GM23338 (cell line): ENCODE data around the gene ENPP1. TPM values are rescaled to one million over a fixed set of nuclear protein-coding genes. Genes with fewer than 3 reads are reported as not detected.

Experiments used
- ATAC-seq: fragments of 200-7000 bp; cut with Tn5 transposase; 3 replicates; pipeline ENCODE4 v1.9.1; 2020
- DNase-seq: peaks from one replicate; pipeline ENCODE4 v3.0.0-alpha.2; 2015; ENCODE audit warnings: low spot score
- H2AFZ ChIP-seq: fragments of 200-600 bp; sonication (generic); 2 replicates; pipeline ENCODE4 v1.8.0; 2016; ENCODE audit warnings: antibody characterized with exemption, mild to moderate bottlenecking, moderate library complexity
- H3F3A ChIP-seq: fragments of 200-600 bp; sonication (generic); replicated peaks from 2 replicates; pipeline ENCODE4 v1.8.0; 2017; ENCODE audit warnings: antibody characterized with exemption, mixed run types, low read depth
- H3K27ac ChIP-seq: fragments of 200-600 bp; sonication (generic); 2 replicates; pipeline ENCODE4 v1.6.1; 2016; ENCODE audit warnings: low read depth
- H3K27me3 ChIP-seq: fragments of 200-600 bp; sonication (generic); 2 replicates; pipeline ENCODE4 v1.8.0; 2016; ENCODE audit warnings: mild to moderate bottlenecking, mixed run types, moderate library complexity; ENCODE audit not compliant: insufficient read depth
- H3K36me3 ChIP-seq: fragments of 200-600 bp; sonication (generic); 2 replicates; pipeline ENCODE4 v1.8.0; 2016; ENCODE audit warnings: mild to moderate bottlenecking; ENCODE audit not compliant: insufficient read depth
- H3K4me1 ChIP-seq: fragments of 200-600 bp; sonication (generic); 2 replicates; pipeline ENCODE4 v1.8.0; 2016; ENCODE audit warnings: mild to moderate bottlenecking, moderate library complexity; ENCODE audit not compliant: insufficient read depth
- H3K4me2 ChIP-seq: fragments of 200-600 bp; sonication (generic); 2 replicates; pipeline ENCODE4 v1.7.1; 2017; ENCODE audit warnings: mixed run types
- H3K4me3 ChIP-seq: fragments of 200-600 bp; sonication (generic); 2 replicates; pipeline ENCODE4 v1.6.1; 2016; ENCODE audit warnings: mixed run types
- H3K79me2 ChIP-seq: fragments of 200-600 bp; sonication (generic); replicated peaks from 2 replicates; pipeline ENCODE4 v1.8.0; 2017; ENCODE audit warnings: mild to moderate bottlenecking; ENCODE audit not compliant: insufficient read depth
- H3K9me2 ChIP-seq: fragments of 200-600 bp; sonication (generic); 2 replicates; pipeline ENCODE4 v1.8.0; 2017; ENCODE audit not compliant: insufficient read depth
- H4K20me1 ChIP-seq: fragments of 200-600 bp; sonication (generic); replicated peaks from 2 replicates; pipeline ENCODE4 v1.8.0; 2017; ENCODE audit warnings: mild to moderate bottlenecking; ENCODE audit not compliant: insufficient read depth
- H3K27ac Mint-ChIP-seq: 2 replicates; pipeline ENCODE4 v1.8.0; 2020; ENCODE audit warnings: inconsistent platforms, mild to moderate bottlenecking, moderate library complexity, mixed read lengths
- H3K27me3 Mint-ChIP-seq: 3 replicates; pipeline ENCODE4 v1.8.0; 2022; ENCODE audit warnings: low read depth, mild to moderate bottlenecking, moderate library complexity, mixed read lengths, inconsistent platforms; ENCODE audit not compliant: insufficient read depth, poor library complexity
- H3K36me3 Mint-ChIP-seq: 3 replicates; pipeline ENCODE4 v1.8.0; 2021; ENCODE audit warnings: low read depth, mild to moderate bottlenecking, inconsistent platforms, moderate library complexity, mixed read lengths
- H3K4me1 Mint-ChIP-seq: 3 replicates; pipeline ENCODE4 v1.8.0; 2020; ENCODE audit warnings: mild to moderate bottlenecking, inconsistent platforms, mixed read lengths
- H3K4me3 Mint-ChIP-seq: 3 replicates; pipeline ENCODE4 v1.8.0; 2021; ENCODE audit warnings: moderate library complexity, mild to moderate bottlenecking, inconsistent platforms, mixed read lengths
- H3K9me3 Mint-ChIP-seq: 3 replicates; pipeline ENCODE4 v1.8.0; 2020; ENCODE audit warnings: moderate library complexity, mild to moderate bottlenecking, inconsistent platforms, mixed read lengths
- CREB1 ChIP-seq: fragments of 250-450 bp; sonication (Bioruptor Pico); IDR thresholded peaks from 2 replicates; pipeline ENCODE4 v1.5.0; 2020; ENCODE audit warnings: low read depth, mild to moderate bottlenecking, moderate library complexity
- EZH2 ChIP-seq: fragments of 200-600 bp; sonication (generic); IDR thresholded peaks from one replicate; pipeline ENCODE4 v1.8.0; 2017; ENCODE audit warnings: antibody characterized with exemption, mild to moderate bottlenecking, low read depth; ENCODE audit not compliant: unreplicated experiment
- EZH2phosphoT487 ChIP-seq: fragments of 200-600 bp; sonication (generic); IDR thresholded peaks from one replicate; pipeline ENCODE4 v1.8.1; 2018; ENCODE audit warnings: antibody characterized with exemption; ENCODE audit not compliant: unreplicated experiment
- JUNB ChIP-seq: IDR thresholded peaks from one replicate; pipeline ENCODE4 v1.6.1; 2016; ENCODE audit warnings: antibody characterized with exemption; ENCODE audit not compliant: unreplicated experiment
- NANOG ChIP-seq: IDR thresholded peaks from 2 replicates; pipeline ENCODE4 v1.6.1; 2016; ENCODE audit warnings: antibody characterized with exemption, borderline replicate concordance
- POLR2AphosphoS5 ChIP-seq: IDR thresholded peaks from 2 replicates; pipeline ENCODE4 v1.6.1; 2016; ENCODE audit warnings: antibody characterized with exemption, low read depth
- STAT1 ChIP-seq: IDR thresholded peaks from one replicate; pipeline ENCODE4 v1.6.1; 2016; ENCODE audit warnings: antibody characterized with exemption; ENCODE audit not compliant: unreplicated experiment
- ZNF114 ChIP-seq: fragments of 250-450 bp; sonication (Bioruptor Pico); IDR thresholded peaks from 2 replicates; pipeline ENCODE4 v1.5.0; 2020; ENCODE audit warnings: mild to moderate bottlenecking, moderate library complexity
- ZNF331 ChIP-seq: fragments of 250-450 bp; sonication (Bioruptor Pico); IDR thresholded peaks from 2 replicates; pipeline ENCODE4 v1.5.0; 2020; ENCODE audit warnings: low read depth, mild to moderate bottlenecking, moderate library complexity
- long read RNA-seq: library from polyadenylated mRNA; unstranded; transcript quantifications from one replicate; pipeline ENCODE4 v2.0.0, GENCODE V29; 2020; ENCODE audit not compliant: unreplicated experiment
- polyA plus RNA-seq: library from polyadenylated mRNA; unstranded; fragments of >200 nt; fragmentation: Nextera tagmentation; extraction: Ambion mirVana; gene quantifications from 2 replicates; pipeline ENCODE4 v1.2.1, GENCODE V29; 2016
- total RNA-seq: library from RNA; depleted of rRNA; stranded (reverse); fragments of >200 nt; shearing (Covaris generic); gene quantifications from 2 replicates; pipeline ENCODE4 v1.2.3, GENCODE V29; 2014; rRNA removed
- TF ChIP-seq, protein P1 (sequence below), 2 experiments: fragments of 200-600 bp in 1 of 2; sonication (generic) in 1 of 2; conservative IDR thresholded peaks; 2 replicates each; pipeline versions ENCODE4 v1.5.1 to v1.6.1; 2016 to 2017; ENCODE audit warnings: antibody characterized with exemption in 2 of 2, low read depth in 2 of 2, mild to moderate bottlenecking in 2 of 2, moderate library complexity in 1 of 2
- TF ChIP-seq, protein P2 (sequence below): IDR thresholded peaks from one replicate; pipeline ENCODE4 v1.6.1; 2018; ENCODE audit warnings: antibody characterized with exemption; ENCODE audit not compliant: unreplicated experiment
- TF ChIP-seq, protein P3 (sequence below): fragments of 250-450 bp; sonication (Bioruptor Pico); IDR thresholded peaks from 2 replicates; pipeline ENCODE4 v1.5.0; 2020; ENCODE audit warnings: mild to moderate bottlenecking, moderate library complexity
- TF ChIP-seq, protein P4 (sequence below): IDR thresholded peaks from 2 replicates; pipeline ENCODE4 v1.6.1; 2016; ENCODE audit warnings: antibody characterized with exemption

ENPP1 gene
- total RNA-seq (42.6 and 46.9 TPM in 2 replicates), polyA plus RNA-seq (14.5 and 17.3 TPM in 2 replicates)
- long read RNA-seq, full-length matches to known transcripts, result 1 of 3 reads
- long read RNA-seq, partial matches to known transcripts, result 0 of 3 reads
- long read RNA-seq, other reads (novel, unspliced or antisense), result 2 of 3 reads

DNA sequence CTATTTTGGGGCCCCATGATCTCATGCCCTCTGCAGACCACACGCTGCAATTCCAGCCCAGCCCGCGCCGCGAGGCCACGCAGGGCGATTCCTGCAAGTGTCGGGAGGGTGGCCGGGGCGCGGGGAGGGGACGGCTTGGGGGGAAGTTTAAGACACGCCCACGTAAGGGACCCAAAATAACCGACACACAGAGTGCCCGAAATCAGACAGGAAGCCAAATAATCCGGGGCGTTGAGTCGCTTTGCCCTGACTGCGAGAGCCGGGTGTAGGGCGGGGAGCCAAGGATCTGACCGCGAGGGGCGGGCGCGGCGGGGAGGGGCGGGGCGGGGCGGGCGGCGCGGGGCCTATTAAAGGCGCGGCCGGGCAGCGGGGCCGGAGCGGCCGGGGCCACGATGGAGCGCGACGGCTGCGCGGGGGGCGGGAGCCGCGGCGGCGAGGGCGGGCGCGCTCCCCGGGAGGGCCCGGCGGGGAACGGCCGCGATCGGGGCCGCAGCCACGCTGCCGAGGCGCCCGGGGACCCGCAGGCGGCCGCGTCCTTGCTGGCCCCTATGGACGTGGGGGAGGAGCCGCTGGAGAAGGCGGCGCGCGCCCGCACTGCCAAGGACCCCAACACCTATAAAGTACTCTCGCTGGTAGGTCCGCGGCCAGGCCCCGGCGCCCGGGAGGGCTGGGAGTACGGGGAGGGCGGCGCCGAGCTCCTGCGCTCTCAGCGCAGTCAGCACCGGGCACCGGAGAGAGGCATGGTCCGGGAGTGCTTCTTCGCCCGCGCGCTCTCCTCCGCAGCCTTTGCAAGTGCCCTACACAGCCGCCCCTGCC, at the start of gene ENPP1:
Gene ENPP1 (plus strand): TSS at position 377 of the 816 bp plus-strand sequence. CDS start 16 bp downstream, at position 393.
- peak within 1 kb of the TSS; percentile 96 for H3K27ac Mint-ChIP-seq
- H3K27me3 Mint-ChIP-seq, result peaks cover 5% of the 10 kb centered on the region

More for the DNA sequence above, at the start of gene ENPP1:
- Histone ChIP-seq H3K27ac (peak within 1 kb of the TSS; percentile 96), H3K36me3 (no peaks in the 10 kb centered on the region), H2AFZ (peak within 1 kb of the TSS; percentile 94), H3K79me2 (peaks cover 41% of the 10 kb centered on the region), H3K4me3 (peak within 1 kb of the TSS; percentile 82), H4K20me1 (peaks cover 11% of the 10 kb centered on the region; the same call in 1 of the 2 replicates), H3K4me1 (peaks cover 37% of the 10 kb centered on the region), H3K4me2 (peak within 1 kb of the TSS; percentile 96), H3K9me2 (no peaks in the 10 kb centered on the region), H3K27me3 (peaks cover 19% of the 10 kb centered on the region; the same call in 1 of the 2 replicates), H3F3A (peaks cover 5% of the 10 kb centered on the region)
- peak; percentile 86 for DNase-seq
- Mint-ChIP-seq H3K4me1 (peaks cover 31% of the 10 kb centered on the region), H3K9me3 (peaks cover 9% of the 10 kb centered on the region), H3K4me3 (peak within 1 kb of the TSS; percentile 94), H3K36me3 (peaks cover 7% of the 10 kb centered on the region; the same call in 1 of the 3 replicates)
- peak; percentile 91 for ATAC-seq
- TF ChIP-seq, protein P1, sequence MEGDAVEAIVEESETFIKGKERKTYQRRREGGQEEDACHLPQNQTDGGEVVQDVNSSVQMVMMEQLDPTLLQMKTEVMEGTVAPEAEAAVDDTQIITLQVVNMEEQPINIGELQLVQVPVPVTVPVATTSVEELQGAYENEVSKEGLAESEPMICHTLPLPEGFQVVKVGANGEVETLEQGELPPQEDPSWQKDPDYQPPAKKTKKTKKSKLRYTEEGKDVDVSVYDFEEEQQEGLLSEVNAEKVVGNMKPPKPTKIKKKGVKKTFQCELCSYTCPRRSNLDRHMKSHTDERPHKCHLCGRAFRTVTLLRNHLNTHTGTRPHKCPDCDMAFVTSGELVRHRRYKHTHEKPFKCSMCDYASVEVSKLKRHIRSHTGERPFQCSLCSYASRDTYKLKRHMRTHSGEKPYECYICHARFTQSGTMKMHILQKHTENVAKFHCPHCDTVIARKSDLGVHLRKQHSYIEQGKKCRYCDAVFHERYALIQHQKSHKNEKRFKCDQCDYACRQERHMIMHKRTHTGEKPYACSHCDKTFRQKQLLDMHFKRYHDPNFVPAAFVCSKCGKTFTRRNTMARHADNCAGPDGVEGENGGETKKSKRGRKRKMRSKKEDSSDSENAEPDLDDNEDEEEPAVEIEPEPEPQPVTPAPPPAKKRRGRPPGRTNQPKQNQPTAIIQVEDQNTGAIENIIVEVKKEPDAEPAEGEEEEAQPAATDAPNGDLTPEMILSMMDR (conservative IDR thresholded peaks at IDR 0.05; ENCODE audit: low read depth in 2 of 2), result peak; percentile 36 to 44
- TF ChIP-seq POLR2AphosphoS5, result peak; percentile 67
- TF ChIP-seq CREB1 (CRISPR knock-in tag), result 0 out of 2 replicates have a peak, but pooled peaks have one; percentile 13
- no peak for TF ChIP-seq EZH2
- no peak for TF ChIP-seq ZNF331
- TF ChIP-seq NANOG, result no peak
- no peak for TF ChIP-seq EZH2phosphoT487
- TF ChIP-seq, protein P2, sequence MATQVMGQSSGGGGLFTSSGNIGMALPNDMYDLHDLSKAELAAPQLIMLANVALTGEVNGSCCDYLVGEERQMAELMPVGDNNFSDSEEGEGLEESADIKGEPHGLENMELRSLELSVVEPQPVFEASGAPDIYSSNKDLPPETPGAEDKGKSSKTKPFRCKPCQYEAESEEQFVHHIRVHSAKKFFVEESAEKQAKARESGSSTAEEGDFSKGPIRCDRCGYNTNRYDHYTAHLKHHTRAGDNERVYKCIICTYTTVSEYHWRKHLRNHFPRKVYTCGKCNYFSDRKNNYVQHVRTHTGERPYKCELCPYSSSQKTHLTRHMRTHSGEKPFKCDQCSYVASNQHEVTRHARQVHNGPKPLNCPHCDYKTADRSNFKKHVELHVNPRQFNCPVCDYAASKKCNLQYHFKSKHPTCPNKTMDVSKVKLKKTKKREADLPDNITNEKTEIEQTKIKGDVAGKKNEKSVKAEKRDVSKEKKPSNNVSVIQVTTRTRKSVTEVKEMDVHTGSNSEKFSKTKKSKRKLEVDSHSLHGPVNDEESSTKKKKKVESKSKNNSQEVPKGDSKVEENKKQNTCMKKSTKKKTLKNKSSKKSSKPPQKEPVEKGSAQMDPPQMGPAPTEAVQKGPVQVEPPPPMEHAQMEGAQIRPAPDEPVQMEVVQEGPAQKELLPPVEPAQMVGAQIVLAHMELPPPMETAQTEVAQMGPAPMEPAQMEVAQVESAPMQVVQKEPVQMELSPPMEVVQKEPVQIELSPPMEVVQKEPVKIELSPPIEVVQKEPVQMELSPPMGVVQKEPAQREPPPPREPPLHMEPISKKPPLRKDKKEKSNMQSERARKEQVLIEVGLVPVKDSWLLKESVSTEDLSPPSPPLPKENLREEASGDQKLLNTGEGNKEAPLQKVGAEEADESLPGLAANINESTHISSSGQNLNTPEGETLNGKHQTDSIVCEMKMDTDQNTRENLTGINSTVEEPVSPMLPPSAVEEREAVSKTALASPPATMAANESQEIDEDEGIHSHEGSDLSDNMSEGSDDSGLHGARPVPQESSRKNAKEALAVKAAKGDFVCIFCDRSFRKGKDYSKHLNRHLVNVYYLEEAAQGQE, result no peak
- TF ChIP-seq, protein P3, sequence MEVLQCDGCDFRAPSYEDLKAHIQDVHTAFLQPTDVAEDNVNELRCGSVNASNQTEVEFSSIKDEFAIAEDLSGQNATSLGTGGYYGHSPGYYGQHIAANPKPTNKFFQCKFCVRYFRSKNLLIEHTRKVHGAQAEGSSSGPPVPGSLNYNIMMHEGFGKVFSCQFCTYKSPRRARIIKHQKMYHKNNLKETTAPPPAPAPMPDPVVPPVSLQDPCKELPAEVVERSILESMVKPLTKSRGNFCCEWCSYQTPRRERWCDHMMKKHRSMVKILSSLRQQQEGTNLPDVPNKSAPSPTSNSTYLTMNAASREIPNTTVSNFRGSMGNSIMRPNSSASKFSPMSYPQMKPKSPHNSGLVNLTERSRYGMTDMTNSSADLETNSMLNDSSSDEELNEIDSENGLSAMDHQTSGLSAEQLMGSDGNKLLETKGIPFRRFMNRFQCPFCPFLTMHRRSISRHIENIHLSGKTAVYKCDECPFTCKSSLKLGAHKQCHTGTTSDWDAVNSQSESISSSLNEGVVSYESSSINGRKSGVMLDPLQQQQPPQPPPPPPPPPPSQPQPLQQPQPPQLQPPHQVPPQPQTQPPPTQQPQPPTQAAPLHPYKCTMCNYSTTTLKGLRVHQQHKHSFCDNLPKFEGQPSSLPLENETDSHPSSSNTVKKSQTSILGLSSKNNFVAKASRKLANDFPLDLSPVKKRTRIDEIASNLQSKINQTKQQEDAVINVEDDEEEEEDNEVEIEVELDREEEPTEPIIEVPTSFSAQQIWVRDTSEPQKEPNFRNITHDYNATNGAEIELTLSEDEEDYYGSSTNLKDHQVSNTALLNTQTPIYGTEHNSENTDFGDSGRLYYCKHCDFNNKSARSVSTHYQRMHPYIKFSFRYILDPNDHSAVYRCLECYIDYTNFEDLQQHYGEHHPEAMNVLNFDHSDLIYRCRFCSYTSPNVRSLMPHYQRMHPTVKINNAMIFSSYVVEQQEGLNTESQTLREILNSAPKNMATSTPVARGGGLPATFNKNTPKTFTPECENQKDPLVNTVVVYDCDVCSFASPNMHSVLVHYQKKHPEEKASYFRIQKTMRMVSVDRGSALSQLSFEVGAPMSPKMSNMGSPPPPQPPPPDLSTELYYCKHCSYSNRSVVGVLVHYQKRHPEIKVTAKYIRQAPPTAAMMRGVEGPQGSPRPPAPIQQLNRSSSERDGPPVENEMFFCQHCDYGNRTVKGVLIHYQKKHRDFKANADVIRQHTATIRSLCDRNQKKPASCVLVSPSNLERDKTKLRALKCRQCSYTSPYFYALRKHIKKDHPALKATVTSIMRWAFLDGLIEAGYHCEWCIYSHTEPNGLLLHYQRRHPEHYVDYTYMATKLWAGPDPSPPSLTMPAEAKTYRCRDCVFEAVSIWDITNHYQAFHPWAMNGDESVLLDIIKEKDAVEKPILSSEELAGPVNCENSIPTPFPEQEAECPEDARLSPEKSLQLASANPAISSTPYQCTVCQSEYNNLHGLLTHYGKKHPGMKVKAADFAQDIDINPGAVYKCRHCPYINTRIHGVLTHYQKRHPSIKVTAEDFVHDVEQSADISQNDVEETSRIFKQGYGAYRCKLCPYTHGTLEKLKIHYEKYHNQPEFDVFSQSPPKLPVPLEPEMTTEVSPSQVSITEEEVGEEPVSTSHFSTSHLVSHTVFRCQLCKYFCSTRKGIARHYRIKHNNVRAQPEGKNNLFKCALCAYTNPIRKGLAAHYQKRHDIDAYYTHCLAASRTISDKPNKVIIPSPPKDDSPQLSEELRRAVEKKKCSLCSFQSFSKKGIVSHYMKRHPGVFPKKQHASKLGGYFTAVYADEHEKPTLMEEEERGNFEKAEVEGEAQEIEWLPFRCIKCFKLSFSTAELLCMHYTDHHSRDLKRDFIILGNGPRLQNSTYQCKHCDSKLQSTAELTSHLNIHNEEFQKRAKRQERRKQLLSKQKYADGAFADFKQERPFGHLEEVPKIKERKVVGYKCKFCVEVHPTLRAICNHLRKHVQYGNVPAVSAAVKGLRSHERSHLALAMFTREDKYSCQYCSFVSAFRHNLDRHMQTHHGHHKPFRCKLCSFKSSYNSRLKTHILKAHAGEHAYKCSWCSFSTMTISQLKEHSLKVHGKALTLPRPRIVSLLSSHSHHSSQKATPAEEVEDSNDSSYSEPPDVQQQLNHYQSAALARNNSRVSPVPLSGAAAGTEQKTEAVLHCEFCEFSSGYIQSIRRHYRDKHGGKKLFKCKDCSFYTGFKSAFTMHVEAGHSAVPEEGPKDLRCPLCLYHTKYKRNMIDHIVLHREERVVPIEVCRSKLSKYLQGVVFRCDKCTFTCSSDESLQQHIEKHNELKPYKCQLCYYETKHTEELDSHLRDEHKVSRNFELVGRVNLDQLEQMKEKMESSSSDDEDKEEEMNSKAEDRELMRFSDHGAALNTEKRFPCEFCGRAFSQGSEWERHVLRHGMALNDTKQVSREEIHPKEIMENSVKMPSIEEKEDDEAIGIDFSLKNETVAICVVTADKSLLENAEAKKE (CRISPR knock-in tag), result no peak
- no peak for TF ChIP-seq ZNF114 (CRISPR knock-in tag)
- TF ChIP-seq, protein P4, sequence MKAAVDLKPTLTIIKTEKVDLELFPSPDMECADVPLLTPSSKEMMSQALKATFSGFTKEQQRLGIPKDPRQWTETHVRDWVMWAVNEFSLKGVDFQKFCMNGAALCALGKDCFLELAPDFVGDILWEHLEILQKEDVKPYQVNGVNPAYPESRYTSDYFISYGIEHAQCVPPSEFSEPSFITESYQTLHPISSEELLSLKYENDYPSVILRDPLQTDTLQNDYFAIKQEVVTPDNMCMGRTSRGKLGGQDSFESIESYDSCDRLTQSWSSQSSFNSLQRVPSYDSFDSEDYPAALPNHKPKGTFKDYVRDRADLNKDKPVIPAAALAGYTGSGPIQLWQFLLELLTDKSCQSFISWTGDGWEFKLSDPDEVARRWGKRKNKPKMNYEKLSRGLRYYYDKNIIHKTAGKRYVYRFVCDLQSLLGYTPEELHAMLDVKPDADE, result no peak
- no peak for TF ChIP-seq STAT1
- no peak for TF ChIP-seq JUNB
